Measurements from ENCODE around the gene COPE. TPM values are rescaled to one million over a fixed set of nuclear protein-coding genes. Genes with fewer than 3 reads are reported as not detected.

COPE gene
- polyA plus RNA-seq, 1 donor (not counting 4 experiments of a cell fraction or from before 2014, with no cell fraction given): 109 TPM

DNA sequence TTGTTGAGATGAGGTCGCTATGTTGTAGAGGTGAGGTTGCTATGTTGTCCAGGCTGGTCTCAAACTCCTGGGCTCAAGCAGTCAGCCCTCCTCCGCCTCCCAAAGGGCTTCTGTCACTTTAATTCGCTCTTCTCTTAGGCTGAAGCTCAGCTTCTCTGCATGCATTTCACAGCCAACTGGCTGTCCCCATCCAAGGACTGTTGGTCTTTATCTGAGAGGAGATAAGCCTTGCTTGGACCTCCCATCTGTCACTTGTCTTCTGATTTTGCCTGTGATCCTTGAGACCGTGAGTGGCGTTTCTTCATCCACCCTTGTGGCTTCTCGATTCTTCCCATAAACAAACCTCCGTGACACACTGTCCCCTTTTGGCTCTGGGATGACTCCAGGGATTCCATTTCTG is 47.6 kb downstream of the COPE start:
- H3K4me2 ChIP-seq (ENCODE audit: control insufficient read depth, extremely low read depth, insufficient read depth, low read depth, low read length): no peak overlapping the region
- H3K9ac ChIP-seq (ENCODE audit: control insufficient read depth, extremely low read depth, insufficient read depth, low read length): no peak overlapping the region
- H3K27ac ChIP-seq (ENCODE audit: control insufficient read depth, insufficient read depth, low read length): no peak overlapping the region
- TF ChIP-seq, protein P1, sequence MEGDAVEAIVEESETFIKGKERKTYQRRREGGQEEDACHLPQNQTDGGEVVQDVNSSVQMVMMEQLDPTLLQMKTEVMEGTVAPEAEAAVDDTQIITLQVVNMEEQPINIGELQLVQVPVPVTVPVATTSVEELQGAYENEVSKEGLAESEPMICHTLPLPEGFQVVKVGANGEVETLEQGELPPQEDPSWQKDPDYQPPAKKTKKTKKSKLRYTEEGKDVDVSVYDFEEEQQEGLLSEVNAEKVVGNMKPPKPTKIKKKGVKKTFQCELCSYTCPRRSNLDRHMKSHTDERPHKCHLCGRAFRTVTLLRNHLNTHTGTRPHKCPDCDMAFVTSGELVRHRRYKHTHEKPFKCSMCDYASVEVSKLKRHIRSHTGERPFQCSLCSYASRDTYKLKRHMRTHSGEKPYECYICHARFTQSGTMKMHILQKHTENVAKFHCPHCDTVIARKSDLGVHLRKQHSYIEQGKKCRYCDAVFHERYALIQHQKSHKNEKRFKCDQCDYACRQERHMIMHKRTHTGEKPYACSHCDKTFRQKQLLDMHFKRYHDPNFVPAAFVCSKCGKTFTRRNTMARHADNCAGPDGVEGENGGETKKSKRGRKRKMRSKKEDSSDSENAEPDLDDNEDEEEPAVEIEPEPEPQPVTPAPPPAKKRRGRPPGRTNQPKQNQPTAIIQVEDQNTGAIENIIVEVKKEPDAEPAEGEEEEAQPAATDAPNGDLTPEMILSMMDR (optimal IDR thresholded peaks at IDR 0.05 in 1 of 3, IDR thresholded peaks at IDR 0.05 in 1 of 3, conservative IDR thresholded peaks at IDR 0.05 in 1 of 3; ENCODE audit: extremely low read depth in 1 of 3, insufficient read depth in 2 of 3, low read length in 3 of 3): no peak
- no peak for TF ChIP-seq EZH2 (IDR thresholded peaks at IDR 0.05; ENCODE audit: low read length)
- H3K36me3 ChIP-seq (ENCODE audit: control insufficient read depth in 2 of 2, extremely low read depth in 1 of 2, insufficient read depth in 2 of 2, low read length in 2 of 2): peaks cover 8 to 10% of the 10 kb centered on the region in 2 experiments
- H3K9me1 ChIP-seq (ENCODE audit: control insufficient read depth, extremely low read depth, insufficient read depth, low read length): no peaks in the 10 kb centered on the region
- DNase-seq (ENCODE audit: low read depth, low spot score) (no peak), FAIRE-seq (no peak)
- no peaks in the 10 kb centered on the region for H3K4me1 ChIP-seq (ENCODE audit: control insufficient read depth, extremely low read depth, insufficient read depth, low read length)
- no peaks in the 10 kb centered on the region for H4K20me1 ChIP-seq (ENCODE audit: control insufficient read depth, extremely low read depth, insufficient read depth, low read length)
- dilution Hi-C loops (cut with MboI; ENCODE audit: extremely low pct_ligation_motif_present, low sequenced_read_pairs): no loop called here
- peaks cover 6% of the 10 kb centered on the region for H3K27me3 ChIP-seq (ENCODE audit: control insufficient read depth, extremely low read depth, insufficient read depth, low read length)
- no peak overlapping the region for H3K4me3 ChIP-seq (ENCODE audit: control insufficient read depth in 2 of 3, extremely low read depth in 1 of 3, insufficient read depth in 2 of 3, low read depth in 1 of 3, low read length in 3 of 3)
- no peaks in the 10 kb centered on the region for H3K9me3 ChIP-seq (ENCODE audit: control insufficient read depth, low read depth, low read length)
- no peak overlapping the region for H2AFZ ChIP-seq (ENCODE audit: control insufficient read depth, low read length)
- no peaks in the 10 kb centered on the region for H3K79me2 ChIP-seq (ENCODE audit: control insufficient read depth, insufficient read depth, low read length)

DNA sequence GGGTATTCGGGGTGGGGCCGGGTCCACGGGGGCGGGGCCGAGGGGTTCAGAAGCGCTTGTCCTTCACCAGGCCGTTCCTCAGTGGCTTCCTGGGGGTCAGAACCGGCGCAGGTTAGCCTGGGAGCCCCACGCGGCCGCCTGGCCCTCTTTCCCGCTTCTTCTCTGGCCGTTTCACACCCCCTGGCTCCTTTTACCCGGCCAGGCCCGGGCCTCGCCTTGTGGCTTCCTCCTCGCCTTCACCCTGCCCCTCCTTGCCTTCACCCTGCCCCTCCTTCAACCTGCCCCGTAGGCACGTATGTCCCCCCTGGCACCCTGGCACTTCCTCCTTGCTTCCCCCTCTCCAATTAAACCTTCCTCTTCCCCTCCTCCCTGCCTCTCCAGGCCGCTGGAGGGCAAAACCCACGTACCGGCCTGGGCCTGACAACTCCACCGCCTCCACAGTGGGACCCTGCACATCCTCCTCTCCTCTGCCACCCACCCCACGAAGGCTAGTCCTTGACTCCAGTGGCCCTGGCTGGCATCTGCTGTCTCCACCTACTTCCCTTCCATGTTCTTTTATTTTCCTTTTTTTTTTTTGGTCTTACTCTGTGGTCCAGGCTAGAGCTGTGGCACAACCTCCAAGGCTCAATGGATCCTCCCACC is 48.5 kb downstream of the COPE start:
- H4K20me1 ChIP-seq (ENCODE audit: control insufficient read depth, extremely low read depth, insufficient read depth, low read length): no peaks in the 10 kb centered on the region
- no peaks in the 10 kb centered on the region for H3K9me1 ChIP-seq (ENCODE audit: control insufficient read depth, extremely low read depth, insufficient read depth, low read length)
- dilution Hi-C loops (cut with MboI; ENCODE audit: extremely low pct_ligation_motif_present, low sequenced_read_pairs): no loop called here
- no peak overlapping the region for H3K27ac ChIP-seq (ENCODE audit: control insufficient read depth, insufficient read depth, low read length)
- H2AFZ ChIP-seq (ENCODE audit: control insufficient read depth, low read length): no peak overlapping the region
- no peak overlapping the region for H3K4me2 ChIP-seq (ENCODE audit: control insufficient read depth, extremely low read depth, insufficient read depth, low read depth, low read length)
- H3K9ac ChIP-seq (ENCODE audit: control insufficient read depth, extremely low read depth, insufficient read depth, low read length): no peak overlapping the region
- peaks cover 14 to 15% of the 10 kb centered on the region in 2 experiments for H3K36me3 ChIP-seq (ENCODE audit: control insufficient read depth in 2 of 2, extremely low read depth in 1 of 2, insufficient read depth in 2 of 2, low read length in 2 of 2)
- no peak for DNase-seq (ENCODE audit: low read depth, low spot score)
- no peak for FAIRE-seq
- no peak overlapping the region for H3K4me3 ChIP-seq (ENCODE audit: control insufficient read depth in 2 of 3, extremely low read depth in 1 of 3, insufficient read depth in 2 of 3, low read depth in 1 of 3, low read length in 3 of 3)
- H3K27me3 ChIP-seq (ENCODE audit: control insufficient read depth, extremely low read depth, insufficient read depth, low read length): peaks cover 6% of the 10 kb centered on the region
- TF ChIP-seq EZH2 (IDR thresholded peaks at IDR 0.05; ENCODE audit: low read length): no peak
- TF ChIP-seq, protein P1 (optimal IDR thresholded peaks at IDR 0.05 in 1 of 3, IDR thresholded peaks at IDR 0.05 in 1 of 3, conservative IDR thresholded peaks at IDR 0.05 in 1 of 3; ENCODE audit: extremely low read depth in 1 of 3, insufficient read depth in 2 of 3, low read length in 3 of 3): no peak
- no peaks in the 10 kb centered on the region for H3K79me2 ChIP-seq (ENCODE audit: control insufficient read depth, insufficient read depth, low read length)
- H3K9me3 ChIP-seq (ENCODE audit: control insufficient read depth, low read depth, low read length): no peaks in the 10 kb centered on the region
- no peaks in the 10 kb centered on the region for H3K4me1 ChIP-seq (ENCODE audit: control insufficient read depth, extremely low read depth, insufficient read depth, low read length)
